ENCODE data around the gene DNAH11.

- no peak for TF ChIP-seq EZH2phosphoT487 (IDR thresholded peaks at IDR 0.05)
- TF ChIP-seq CTCF (IDR thresholded peaks at IDR 0.05) = no peak
Observed at GRCh38 chr7:21851559-21851967, 308.7 kb downstream of the DNAH11 start.

Data from neural progenitor cell (in vitro differentiated cells).